Measurements from ENCODE around the gene HOXB1. TPM values are rescaled to one million over a fixed set of nuclear protein-coding genes. Genes with fewer than 3 reads are reported as not detected.
"Not testable (repeated sequence)": the region's sequence is repeated elsewhere in the genome, so short reads cannot be mapped to it uniquely, and the experiment has no call there.

Gene HOXB1
- total RNA-seq, 3 donors from 2014 or later = not detected

GRCh38 chr17:48541577-48542113, 10.8 kb upstream of the HOXB1 start:
- Histone ChIP-seq H3K4me1 (ENCODE audit: low read depth) (peaks cover 8% of the 10 kb centered on the region), H3K36me3 (ENCODE audit: low read depth) (no peaks in the 10 kb centered on the region), H3K4me3 (peak overlapping the region; percentile 34), H3K9me3 (no peaks in the 10 kb centered on the region)
- TF ChIP-seq CTCF (IDR thresholded peaks at IDR 0.05) = no peak
- ATAC-seq (peak; percentile 38), DNase-seq (peak; percentile 47 to 65 (median 63))
- intact Hi-C loops (cut with DNase I, micrococcal nuclease) = no loop called here

- no peak overlapping the region for H3K4me3 ChIP-seq
- intact Hi-C loops (cut with DNase I, micrococcal nuclease) = no loop called here
- H3K4me1 ChIP-seq (ENCODE audit: low read depth) = peaks cover 5% of the 10 kb centered on the region
- DNase-seq (no peak), ATAC-seq (no peak)
- H3K9me3 ChIP-seq = no peaks in the 10 kb centered on the region
- H3K36me3 ChIP-seq (ENCODE audit: low read depth) = no peaks in the 10 kb centered on the region
- TF ChIP-seq CTCF (IDR thresholded peaks at IDR 0.05) = no peak
Measured at GRCh38 chr17:48541036-48541576, 10.3 kb upstream of the HOXB1 start.

DNA sequence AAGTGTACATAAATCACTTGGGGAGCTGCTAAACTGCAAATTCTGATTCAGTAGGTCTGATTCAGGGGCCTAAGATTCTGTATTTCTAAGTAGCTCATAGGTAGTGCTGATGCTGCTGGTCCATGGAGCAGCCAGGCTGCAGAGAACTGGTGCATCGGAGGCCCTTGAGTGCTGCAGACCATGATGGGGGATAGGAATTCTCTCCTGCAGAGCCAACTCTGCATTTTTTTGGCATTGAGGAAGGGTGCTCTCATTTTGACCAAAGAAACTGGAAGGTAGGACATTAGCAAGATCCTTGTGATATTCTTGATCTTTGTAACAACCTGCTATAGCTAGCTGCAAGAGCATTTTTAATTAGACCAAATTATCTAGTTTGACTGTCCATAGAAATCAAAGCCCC, 9.4 kb upstream of the HOXB1 start:
- DNase-seq (no peak), ATAC-seq (no peak)
- Histone ChIP-seq H3K4me3 (no peak overlapping the region), H3K9me3 (no peaks in the 10 kb centered on the region), H3K4me1 (ENCODE audit: low read depth) (peaks cover 5% of the 10 kb centered on the region), H3K36me3 (ENCODE audit: low read depth) (no peaks in the 10 kb centered on the region)
- TF ChIP-seq CTCF (IDR thresholded peaks at IDR 0.05) = no peak
- intact Hi-C loops (cut with DNase I, micrococcal nuclease) = no loop called here

GRCh38 chr17:48539177-48539576, 8.4 kb upstream of the HOXB1 start:
- Histone ChIP-seq H3K9me3 (no peaks in the 10 kb centered on the region), H3K4me3 (no peak overlapping the region), H3K4me1 (ENCODE audit: low read depth) (peaks cover 5% of the 10 kb centered on the region), H3K36me3 (ENCODE audit: low read depth) (no peaks in the 10 kb centered on the region)
- no peak for TF ChIP-seq CTCF (IDR thresholded peaks at IDR 0.05)
- intact Hi-C loops (cut with DNase I, micrococcal nuclease) = no loop called here
- no peak for ATAC-seq
- no peak for DNase-seq

GRCh38 chr17:48537316-48537715, 6.5 kb upstream of the HOXB1 start:
- ATAC-seq (no peak), DNase-seq (no peak)
- no peaks in the 10 kb centered on the region for H3K4me1 ChIP-seq (ENCODE audit: low read depth)
- H3K36me3 ChIP-seq (ENCODE audit: low read depth) = no peaks in the 10 kb centered on the region
- TF ChIP-seq CTCF (IDR thresholded peaks at IDR 0.05) = no peak
- no peak overlapping the region for H3K4me3 ChIP-seq
- intact Hi-C loops (cut with DNase I, micrococcal nuclease) = no loop called here
- no peaks in the 10 kb centered on the region for H3K9me3 ChIP-seq

DNA sequence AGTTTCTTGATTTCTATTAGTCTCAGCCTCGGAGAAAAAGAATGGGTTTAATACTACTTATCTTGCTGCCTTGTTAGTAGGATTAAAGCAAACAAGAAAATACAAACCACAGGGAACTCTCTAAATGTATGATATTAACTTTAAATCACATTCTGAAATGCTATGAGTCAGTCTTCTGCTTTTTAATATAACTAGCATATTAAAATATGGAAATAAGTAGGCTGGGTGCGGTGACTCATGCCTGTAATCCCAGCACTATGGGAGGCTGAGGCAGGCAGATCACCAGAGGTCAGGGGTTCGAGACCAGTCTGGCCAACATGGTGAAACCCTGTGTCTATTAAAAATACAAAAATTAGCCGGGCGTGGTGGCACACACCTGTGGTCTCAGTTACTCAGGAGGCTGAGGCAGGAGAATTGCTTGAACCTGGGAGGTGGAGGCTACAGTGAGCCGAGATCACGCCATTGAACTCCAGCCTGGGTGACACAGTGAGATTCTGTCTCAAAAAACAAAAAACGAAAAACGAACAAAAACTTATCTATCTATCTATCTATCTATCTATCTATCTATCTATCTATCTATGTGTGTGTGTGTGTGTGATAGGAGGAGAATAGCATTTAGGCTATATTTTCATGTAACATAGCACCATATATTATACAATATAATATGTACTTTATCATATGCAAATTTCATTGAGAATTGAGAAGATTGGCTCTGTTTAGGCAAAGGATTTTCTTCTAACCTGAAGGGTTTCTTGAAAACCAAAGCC, 5.2 kb upstream of the HOXB1 start:
- H3K36me3 ChIP-seq (ENCODE audit: low read depth); DNase-seq; H3K4me1 ChIP-seq (ENCODE audit: low read depth); H3K9me3 ChIP-seq; H3K4me3 ChIP-seq; ATAC-seq; intact Hi-C loops (cut with DNase I, micrococcal nuclease): not testable (repeated sequence)

Measured in mucosa of descending colon (tissue), 3 donors.